ENCODE results near the gene NCOA5.

DNA sequence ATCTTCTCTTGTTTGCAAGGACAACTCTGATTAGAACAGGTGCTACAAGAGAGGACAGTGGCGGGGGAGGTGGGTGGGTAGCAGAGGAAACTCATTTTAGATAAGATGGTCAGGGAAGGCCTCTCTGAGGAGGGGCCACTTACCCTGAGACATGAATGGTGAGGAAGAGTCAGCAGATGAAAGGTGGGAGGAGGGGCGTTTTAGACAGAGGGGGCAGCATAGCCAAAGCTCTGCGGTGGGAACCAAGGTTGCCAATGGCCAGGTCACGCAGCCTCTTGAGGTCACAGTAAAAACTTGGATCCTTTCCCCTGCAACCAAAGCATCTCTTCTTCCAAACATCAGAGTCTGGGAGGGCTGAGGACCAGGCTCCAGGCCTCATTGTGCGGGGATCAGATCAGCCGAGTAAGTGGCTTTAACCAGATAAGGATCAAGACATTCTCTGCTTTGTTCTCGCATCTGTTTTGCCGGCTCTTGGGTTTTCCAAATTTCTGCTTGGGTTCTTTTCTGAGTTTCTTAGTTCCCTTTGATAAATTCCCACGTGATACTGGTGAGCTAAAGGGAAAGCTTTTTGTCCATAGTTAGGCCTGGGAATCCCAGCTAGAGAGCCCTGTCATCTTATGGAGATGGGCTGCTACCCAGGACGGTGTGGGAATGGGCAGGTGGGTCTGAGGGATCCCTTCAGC is 22.8 kb upstream of the NCOA5 start:
- no peak for TF ChIP-seq YY1 (IDR thresholded peaks at IDR 0.05; ENCODE audit: insufficient read depth, insufficient read length)
- TF ChIP-seq SUZ12 (IDR thresholded peaks at IDR 0.05; ENCODE audit: extremely low read depth, insufficient read depth, insufficient read length) = no peak
- TF ChIP-seq ZNF274 (IDR thresholded peaks at IDR 0.05; ENCODE audit: low read depth, low read length) = no peak

Measured in NT2/D1 (cell line).